Stimulated activated CD8-positive, alpha-beta memory T cell treated with anti-CD3 and anti-CD28 coated beads, Interleukin-7, amount 100 ng/mL, for 48 hours (primary cell): ENCODE data around the gene TUBA3E.
"Not testable (repeated sequence)": the region's sequence is repeated elsewhere in the genome, so short reads cannot be mapped to it uniquely, and the experiment has no call there.

Experiments
- DNase-seq, 2 donors: peaks; one replicate each; pipeline ENCODE4 v3.0.0-alpha.2; 2020; ENCODE audit warnings: low read depth in 1 of 2; ENCODE audit errors: extremely low read depth in 1 of 2

The TUBA3E gene

GRCh38 chr2:130165293-130166016 is 32.8 kb downstream of the TUBA3E start:
- no peak for DNase-seq

GRCh38 chr2:130162968-130163367 is 35.3 kb downstream of the TUBA3E start:
- no peak for DNase-seq

- not testable (repeated sequence) for DNase-seq
Measured at GRCh38 chr2:130162486-130162885, 35.8 kb downstream of the TUBA3E start.

DNA sequence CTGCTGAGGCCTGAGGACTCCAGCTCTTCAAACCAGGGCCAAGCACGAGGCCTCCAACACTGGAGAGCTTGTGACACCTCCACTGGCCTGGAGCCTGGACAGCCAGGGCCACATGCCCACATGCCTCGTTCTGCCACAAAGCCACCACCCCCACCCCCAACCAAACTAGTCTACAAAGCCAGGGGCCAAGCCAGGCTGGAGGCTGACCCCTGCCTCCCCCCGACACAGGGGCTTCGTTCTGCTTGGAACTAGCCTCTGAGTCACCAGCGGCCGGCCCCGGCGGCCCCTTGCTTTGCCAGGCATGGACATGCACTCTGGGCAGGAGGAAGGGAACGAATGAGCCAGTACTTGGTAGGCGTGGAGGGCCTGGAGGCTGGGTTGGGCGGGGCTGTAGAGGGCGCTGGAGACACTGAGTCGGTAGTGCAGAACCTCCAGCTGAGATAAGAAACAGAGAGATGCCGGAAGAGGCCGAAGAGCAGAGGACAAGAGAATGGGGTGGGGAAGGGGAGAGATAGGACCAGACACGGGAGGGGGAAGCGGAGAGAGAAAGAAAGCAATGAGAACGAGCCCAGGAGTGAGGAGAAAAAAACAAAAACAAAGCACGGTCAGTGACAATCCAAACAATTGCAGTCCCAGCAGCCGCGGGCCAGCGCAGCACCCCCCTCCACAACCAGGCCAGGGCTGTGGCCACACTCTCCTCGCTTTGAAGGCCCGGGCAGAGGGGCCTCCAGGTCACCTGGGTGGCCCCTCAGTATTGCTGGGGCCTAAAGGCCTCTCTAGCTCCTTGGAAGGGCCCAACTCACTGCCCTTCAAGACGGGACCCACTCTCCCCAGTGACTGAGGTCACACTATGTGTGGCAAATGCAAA is 37.2 kb downstream of the TUBA3E start:
- not testable (repeated sequence) for DNase-seq

GRCh38 chr2:130160131-130160530 is 38.1 kb downstream of the TUBA3E start:
- no peak for DNase-seq

GRCh38 chr2:130159376-130159775 is 38.9 kb downstream of the TUBA3E start:
- DNase-seq, result not testable (repeated sequence)

GRCh38 chr2:130158631-130159030 is 39.6 kb downstream of the TUBA3E start:
- no peak for DNase-seq

DNA sequence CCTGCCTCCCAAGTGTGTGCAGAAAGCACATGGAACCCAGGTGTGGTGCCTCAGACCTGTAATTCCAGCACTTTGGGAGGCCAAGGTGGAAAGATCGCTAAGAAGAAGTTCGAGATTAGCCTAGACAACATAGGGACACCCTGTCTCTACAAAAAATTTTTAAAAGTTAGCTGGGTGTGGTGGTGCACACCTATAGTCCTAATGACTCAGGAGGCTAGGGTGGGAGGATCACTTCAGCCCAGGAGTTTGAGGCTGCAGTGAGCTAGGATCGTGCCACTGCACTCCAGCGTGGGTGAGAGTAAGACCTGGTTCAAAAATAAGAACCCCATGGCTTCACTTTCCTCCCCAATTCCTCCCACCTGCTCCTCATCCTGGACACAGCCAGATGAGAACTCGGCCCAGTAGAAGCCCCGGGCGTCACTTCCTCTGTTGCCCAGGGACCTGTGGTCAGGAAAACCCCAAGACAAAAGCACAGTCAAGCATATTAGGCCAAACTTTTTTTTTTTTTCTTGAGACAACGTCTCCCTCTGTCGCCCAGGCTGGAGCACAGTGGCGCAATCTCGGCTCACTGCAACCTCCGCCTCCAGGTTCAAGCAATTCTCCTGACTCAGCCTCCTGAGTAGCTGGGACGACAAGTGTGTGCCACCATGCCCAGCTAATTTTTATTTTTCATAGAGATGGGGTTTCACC is 40.3 kb downstream of the TUBA3E start:
- not testable (repeated sequence) for DNase-seq

- DNase-seq, result not testable (repeated sequence)
Measured at GRCh38 chr2:130157354-130157753, 40.9 kb downstream of the TUBA3E start.

DNA sequence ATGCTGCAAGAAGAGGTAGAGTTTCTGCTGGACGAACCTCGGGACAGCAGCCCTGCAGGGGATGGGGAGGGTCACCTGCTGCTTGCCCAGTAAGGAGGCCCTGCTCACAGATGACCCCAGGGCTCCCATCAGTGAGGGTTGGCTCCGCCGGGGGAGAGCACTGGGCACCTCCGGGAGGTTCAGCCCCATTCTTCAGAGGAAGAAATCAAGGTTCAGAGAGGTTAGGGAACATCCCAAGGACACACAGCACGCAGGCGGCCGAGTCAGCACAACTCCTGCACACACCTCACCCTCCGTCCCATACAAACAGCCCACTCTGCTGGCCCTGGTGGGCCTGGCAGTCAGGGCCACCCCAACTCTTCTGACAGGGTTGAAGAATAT is 41.6 kb downstream of the TUBA3E start:
- no peak for DNase-seq

GRCh38 chr2:130155956-130156623 is 42.1 kb downstream of the TUBA3E start:
- DNase-seq, result not testable (repeated sequence)

- DNase-seq, result no peak
Measured at GRCh38 chr2:130154773-130155765, 43.2 kb downstream of the TUBA3E start.

- not testable (repeated sequence) for DNase-seq
Measured at GRCh38 chr2:130154423-130154770, 43.8 kb downstream of the TUBA3E start.

DNA sequence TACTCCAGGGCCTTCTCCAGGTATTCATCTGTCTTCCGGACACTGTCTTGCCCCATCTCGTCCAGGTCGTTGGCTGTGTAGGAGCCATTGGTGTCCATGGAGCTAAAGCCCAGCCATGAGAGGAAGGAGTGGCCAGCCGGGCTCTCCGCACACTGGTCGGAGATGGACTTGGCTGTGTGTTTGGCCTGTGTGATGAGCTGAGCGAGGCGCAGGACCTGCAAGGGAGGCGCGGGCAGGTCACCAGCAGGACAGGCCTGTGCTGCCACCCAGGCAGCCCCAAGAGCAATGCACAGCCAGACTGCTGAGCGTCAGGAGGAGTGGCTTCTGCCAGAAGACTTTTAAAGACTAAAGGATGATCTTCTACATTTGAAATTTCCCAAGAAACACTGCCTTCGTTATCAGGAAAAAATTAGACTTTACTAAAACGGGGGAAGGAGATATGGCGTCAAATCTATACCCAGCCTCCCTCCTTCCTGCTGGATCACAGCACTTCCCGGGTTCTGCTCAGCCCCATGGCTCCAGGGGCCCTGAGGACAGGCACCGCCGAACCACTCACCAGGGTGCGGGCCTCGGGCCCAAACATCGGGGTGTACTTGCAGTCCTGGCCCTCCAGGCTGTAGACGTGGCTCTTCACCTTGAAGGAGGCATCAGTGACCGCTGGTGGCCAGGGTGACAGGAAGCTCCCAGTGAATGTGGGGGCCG is 44.4 kb downstream of the TUBA3E start:
- DNase-seq, result not testable (repeated sequence)

- DNase-seq, result no peak
Measured at GRCh38 chr2:130152816-130153595, 45.2 kb downstream of the TUBA3E start.

DNA sequence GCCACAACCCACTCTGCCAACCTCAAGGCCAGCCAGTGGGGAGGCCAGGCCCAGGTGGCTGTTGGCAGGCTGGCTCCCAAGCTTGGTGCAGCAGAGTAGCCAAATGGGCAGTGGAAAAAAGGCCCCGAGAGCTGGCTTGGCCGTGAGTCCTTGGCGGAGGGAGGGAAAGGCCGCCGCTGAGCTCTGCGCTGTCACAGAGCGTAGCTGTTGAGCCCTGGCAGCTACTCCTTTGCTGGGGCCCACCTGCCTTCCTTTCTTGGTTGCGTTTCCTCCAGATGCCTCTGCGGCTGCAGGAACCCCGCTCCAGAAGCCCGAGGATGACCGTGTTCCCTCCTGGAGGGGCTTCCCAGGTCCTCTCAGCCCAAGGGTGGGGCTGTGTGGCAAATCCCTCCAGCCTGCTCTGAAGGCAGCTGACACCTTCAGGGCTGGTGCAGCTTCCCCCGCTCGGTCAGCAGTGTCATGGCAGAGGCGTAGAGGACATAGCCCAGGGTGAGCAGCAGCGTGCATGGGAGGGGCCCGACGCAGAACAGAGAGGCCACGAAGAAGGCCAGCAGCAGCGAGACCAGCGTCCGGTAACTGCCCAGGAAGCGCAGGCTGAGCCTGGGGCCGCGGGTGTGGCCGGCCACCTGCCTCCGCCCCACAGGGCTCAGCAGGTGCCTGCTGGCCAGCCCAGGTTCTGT is 46.0 kb downstream of the TUBA3E start:
- DNase-seq, result not testable (repeated sequence)

DNA sequence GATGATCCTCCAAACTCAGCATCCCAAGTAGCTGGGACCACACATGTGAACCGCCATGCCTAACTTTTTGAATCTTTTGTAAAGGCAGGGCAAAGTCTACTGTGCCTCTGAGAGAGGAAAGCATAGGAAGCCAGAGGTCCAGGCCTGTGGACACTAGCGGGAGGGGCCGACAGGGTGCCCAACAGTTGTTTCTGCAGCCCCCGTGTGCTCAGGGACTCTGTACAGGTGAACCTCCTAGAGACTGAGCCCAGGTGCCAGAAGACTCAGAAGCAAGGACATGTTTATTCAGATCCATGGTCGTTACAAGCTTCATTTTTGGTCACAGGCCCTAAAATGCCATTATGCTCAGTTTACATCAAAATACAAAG is 47.1 kb downstream of the TUBA3E start:
- DNase-seq, result not testable (repeated sequence)
